Subcutaneous adipose tissue (tissue), 4 donors: ENCODE measurements around the gene SLC25A19. TPM values are rescaled to one million over a fixed set of nuclear protein-coding genes. Genes with fewer than 3 reads are reported as not detected.

ENCODE experiments used
- total RNA-seq, 4 donors: library from RNA; depleted of rRNA; stranded (reverse); fragments of >200 nt; gene quantifications; one replicate each; pipeline ENCODE4 v1.1.0, GENCODE V29; 2016
- TF ChIP-seq, protein P1 (sequence below): fragments of 450-650 bp; IDR thresholded peaks from one replicate; pipeline ENCODE4 v1.5.1; 2016; ENCODE audit warnings: low read depth, mild to moderate bottlenecking, control low read depth, antibody characterized with exemption, moderate library complexity

SLC25A19 gene
- total RNA-seq, 4 donors from 2014 or later: 8.4 to 18.5 (median 14.3) TPM

DNA sequence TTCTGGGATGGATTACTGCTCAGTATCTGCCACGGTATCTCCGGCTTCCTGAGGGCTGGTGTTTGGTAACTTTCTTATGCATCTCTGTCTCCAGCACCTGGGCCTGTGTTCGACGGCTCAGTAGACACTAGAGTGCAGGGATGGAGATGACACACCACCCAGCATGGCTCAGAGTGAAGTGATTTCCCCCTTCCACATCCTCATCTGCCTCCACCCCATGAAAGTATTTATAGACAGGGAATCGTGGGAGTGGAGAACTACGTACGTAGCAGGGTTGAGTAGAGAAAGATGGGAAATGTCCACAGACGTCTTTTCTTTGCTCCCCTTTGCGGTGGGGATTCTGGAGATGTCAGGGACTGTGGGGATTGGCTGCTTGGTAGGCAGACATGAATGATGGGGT lies 11.8 kb upstream of the SLC25A19 start:
- TF ChIP-seq, protein P1, sequence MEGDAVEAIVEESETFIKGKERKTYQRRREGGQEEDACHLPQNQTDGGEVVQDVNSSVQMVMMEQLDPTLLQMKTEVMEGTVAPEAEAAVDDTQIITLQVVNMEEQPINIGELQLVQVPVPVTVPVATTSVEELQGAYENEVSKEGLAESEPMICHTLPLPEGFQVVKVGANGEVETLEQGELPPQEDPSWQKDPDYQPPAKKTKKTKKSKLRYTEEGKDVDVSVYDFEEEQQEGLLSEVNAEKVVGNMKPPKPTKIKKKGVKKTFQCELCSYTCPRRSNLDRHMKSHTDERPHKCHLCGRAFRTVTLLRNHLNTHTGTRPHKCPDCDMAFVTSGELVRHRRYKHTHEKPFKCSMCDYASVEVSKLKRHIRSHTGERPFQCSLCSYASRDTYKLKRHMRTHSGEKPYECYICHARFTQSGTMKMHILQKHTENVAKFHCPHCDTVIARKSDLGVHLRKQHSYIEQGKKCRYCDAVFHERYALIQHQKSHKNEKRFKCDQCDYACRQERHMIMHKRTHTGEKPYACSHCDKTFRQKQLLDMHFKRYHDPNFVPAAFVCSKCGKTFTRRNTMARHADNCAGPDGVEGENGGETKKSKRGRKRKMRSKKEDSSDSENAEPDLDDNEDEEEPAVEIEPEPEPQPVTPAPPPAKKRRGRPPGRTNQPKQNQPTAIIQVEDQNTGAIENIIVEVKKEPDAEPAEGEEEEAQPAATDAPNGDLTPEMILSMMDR: no peak

DNA sequence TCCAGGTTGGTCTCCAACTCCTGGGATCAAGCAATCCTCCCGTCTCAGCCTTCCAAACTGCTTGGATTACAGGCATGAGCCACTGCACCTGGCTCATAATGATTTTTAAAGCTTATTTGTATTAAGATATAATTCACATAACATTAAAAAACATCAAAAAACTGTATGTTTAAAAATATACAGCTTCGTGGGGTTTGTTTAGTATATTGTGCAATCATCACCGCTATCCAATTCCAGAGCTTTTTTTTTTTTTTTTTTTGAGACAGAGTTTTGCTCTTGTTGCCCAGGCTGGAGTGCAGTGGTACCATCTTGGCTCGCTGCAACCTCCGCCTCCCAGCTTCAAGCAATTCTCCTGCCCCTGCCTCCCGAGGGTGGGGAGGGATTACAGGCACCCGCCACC lies 11.0 kb upstream of the SLC25A19 start:
- TF ChIP-seq, protein P1: no peak

DNA sequence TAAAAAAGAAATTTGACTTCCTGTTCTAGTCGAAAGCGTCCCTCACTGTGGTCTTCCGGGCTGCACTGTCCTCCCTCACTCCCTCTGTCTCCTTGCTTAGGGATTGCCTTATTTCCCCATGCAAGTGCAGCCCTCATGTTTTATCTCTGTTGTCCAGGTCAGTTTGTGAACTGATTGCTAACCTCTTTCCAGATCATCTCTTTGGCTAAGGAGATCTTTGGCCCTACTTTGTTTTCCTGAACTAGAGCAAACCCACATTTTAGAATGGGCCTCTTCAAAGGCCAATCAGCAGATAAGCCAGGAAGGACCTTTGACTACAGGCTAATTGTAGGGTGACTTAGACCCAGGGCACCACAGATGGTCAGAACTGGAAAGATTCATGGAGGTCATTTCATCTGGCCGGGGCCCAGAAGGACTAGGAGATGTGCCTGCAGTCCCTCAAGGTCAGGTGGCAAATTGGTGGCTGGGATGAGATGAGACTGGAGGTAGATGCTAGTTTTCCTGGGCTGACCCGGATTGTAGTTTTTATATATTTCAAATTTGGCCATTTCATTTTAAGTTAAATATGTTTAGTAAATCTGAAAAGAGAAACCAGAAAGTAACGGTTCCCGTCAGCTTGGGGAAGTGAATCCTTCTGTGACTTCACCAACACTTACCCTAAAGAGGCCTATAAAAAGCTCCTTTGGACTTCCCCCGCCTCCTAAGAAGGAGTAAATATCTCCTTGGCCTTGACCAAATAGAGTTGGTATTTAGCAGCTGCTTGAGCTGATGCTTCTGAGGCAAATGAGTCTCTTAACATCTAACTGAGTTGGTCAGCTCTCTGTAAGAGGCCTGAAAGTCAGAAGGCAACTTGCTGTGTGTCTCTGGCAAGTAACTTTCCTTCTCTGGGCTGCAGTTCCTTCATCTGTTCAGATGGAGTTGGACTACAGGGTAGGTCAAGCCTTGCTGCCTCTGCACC lies 6.2 kb upstream of the SLC25A19 start:
- TF ChIP-seq, protein P1: no peak

DNA sequence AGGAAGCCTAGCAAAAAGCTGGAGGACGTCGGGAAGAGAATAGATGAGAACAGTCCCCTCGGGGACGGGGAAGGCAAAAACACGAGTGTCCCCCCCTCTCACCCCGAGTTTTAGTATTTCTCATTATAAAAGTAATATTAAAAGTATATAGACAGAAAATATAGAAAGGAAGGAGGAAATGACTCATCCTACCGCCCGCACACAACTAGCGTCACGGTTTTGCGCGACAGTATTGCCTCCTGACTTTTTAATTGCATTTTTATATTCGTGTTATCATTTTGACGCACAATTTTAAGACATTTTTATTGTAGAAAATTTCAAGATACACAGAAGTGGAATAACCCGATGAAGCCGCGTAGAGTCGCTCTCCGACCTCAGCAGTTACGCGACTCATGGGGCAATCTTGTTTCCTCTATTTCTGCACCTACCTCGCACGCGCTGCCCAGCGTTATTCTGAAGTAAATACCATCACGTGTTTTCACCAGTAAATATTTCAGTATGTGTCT lies 652 bp upstream of the SLC25A19 start:
- TF ChIP-seq, protein P1: no peak

DNA sequence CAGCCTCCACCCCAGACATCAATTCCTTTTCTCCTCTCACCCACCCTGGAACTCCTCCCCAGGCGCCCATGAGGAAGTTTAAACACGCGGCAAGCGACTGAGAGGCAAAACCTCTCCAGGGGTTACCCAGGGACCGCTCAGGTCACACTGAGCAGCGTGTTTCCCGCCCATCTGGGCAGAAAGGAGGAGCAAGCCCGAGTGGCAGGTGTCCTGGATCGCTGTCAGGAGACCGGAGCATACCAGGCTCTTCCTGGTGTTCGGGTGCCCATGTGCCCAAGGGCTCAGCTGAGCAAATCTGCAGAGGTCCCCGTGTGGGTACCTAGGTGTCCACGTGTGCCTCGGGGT lies 491 bp downstream of the SLC25A19 start:
- TF ChIP-seq, protein P1: no peak

DNA sequence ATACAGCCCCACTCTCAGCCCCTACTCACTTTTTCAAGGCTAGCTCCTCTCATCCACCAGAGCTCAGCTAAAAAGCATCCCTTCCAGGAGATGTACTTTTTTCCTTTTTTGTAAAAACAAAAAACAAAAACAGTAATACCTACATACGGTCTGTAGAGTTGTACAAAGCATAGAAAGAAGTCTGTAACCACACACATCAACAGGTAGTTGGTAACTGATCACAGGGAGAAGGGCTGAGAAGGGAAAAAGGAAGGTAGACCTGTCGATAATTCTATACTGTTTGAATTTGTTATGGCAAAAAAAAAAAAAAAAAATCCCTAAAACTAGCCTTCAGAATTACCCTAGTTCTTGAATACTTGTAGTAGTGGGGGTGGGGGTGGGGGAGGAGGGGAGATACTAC lies 874 bp downstream of the SLC25A19 start:
- TF ChIP-seq, protein P1: no peak

DNA sequence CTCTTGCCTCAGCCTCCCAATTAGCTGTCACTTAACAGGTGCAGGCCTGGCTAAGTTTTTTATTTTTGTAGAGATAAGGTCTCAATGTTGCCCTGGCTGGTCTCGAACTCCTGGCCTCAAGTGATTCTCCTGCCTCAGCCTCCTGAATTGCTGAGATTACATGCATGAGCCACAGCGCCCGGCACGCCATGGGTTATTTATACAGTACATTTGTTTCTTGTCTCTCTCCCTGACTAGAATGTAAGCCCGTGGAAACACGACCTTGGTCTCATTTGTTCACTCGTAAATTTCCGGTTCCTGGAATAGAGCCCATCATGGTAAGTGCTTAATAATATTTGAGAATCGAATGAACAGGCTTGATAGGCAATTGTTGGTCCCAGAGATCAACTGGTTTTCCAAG lies 2.0 kb downstream of the SLC25A19 start:
- TF ChIP-seq, protein P1: no peak
